ENCODE measurements around the gene CYB561. TPM values are rescaled to one million over a fixed set of nuclear protein-coding genes. Genes with fewer than 3 reads are reported as not detected.

Gene CYB561
- total RNA-seq, 1 donor from 2014 or later: 15.4 TPM

GRCh38 chr17:63436523-63437110 is 9.5 kb downstream of the CYB561 start:
- intact Hi-C loops (cut with micrococcal nuclease): no loop called here

GRCh38 chr17:63435681-63436522 is 10.2 kb downstream of the CYB561 start:
- intact Hi-C loops (cut with micrococcal nuclease): no loop called here

- intact Hi-C loops (cut with micrococcal nuclease): no loop called here
Observed at GRCh38 chr17:63434951-63435571, 11.0 kb downstream of the CYB561 start.

GRCh38 chr17:63433746-63434591 is 12.1 kb downstream of the CYB561 start:
- intact Hi-C loops (cut with micrococcal nuclease): no loop called here

GRCh38 chr17:63431939-63432804 is 13.9 kb downstream of the CYB561 start:
- intact Hi-C loops (cut with micrococcal nuclease): no loop called here

GRCh38 chr17:63431618-63431938 is 14.5 kb downstream of the CYB561 start:
- intact Hi-C loops (cut with micrococcal nuclease): no loop called here

- intact Hi-C loops (cut with micrococcal nuclease): no loop called here
Observed at GRCh38 chr17:63430223-63430622, 15.9 kb downstream of the CYB561 start.

GRCh38 chr17:63429766-63430165 is 16.3 kb downstream of the CYB561 start:
- intact Hi-C loops (cut with micrococcal nuclease): loop anchor here (5.0 kb wide), 2 partner anchors 268 to 398 kb away; partner anchors contain the start of genes FTSJ3 and PSMC5

GRCh38 chr17:63426917-63427308 is 19.2 kb downstream of the CYB561 start:
- intact Hi-C loops (cut with micrococcal nuclease): loop anchor here (5.0 kb wide), 2 partner anchors 270 to 400 kb away; partner anchors contain the start of genes FTSJ3 and PSMC5

- intact Hi-C loops (cut with micrococcal nuclease): loop anchor here (5.0 kb wide), 2 partner anchors 271 to 401 kb away; partner anchors contain the start of genes FTSJ3 and PSMC5
Observed at GRCh38 chr17:63426041-63426916, 19.8 kb downstream of the CYB561 start.

- intact Hi-C loops (cut with micrococcal nuclease): loop anchor here (1.0 to 5.0 kb wide), 7 partner anchors 21 to 402 kb away; partner anchors contain the start of genes CYB561, DCAF7, FTSJ3 and PSMC5
Observed at GRCh38 chr17:63425483-63425882, 20.6 kb downstream of the CYB561 start.

GRCh38 chr17:63423963-63424362 is 22.1 kb downstream of the CYB561 start:
- intact Hi-C loops (cut with micrococcal nuclease): loop anchor here (2.0 kb wide), 1 partner anchor 23 kb away; the partner anchor contains the start of gene CYB561

- intact Hi-C loops (cut with micrococcal nuclease): no loop called here
Observed at GRCh38 chr17:63423251-63423950, 22.7 kb downstream of the CYB561 start.

- intact Hi-C loops (cut with micrococcal nuclease): no loop called here
Observed at GRCh38 chr17:63421681-63422645, 24.1 kb downstream of the CYB561 start.

- intact Hi-C loops (cut with micrococcal nuclease): no loop called here
Observed at GRCh38 chr17:63420868-63421680, 25.0 kb downstream of the CYB561 start.
